ENCODE measurements around the gene ZMIZ1.

Gene ZMIZ1

DNA sequence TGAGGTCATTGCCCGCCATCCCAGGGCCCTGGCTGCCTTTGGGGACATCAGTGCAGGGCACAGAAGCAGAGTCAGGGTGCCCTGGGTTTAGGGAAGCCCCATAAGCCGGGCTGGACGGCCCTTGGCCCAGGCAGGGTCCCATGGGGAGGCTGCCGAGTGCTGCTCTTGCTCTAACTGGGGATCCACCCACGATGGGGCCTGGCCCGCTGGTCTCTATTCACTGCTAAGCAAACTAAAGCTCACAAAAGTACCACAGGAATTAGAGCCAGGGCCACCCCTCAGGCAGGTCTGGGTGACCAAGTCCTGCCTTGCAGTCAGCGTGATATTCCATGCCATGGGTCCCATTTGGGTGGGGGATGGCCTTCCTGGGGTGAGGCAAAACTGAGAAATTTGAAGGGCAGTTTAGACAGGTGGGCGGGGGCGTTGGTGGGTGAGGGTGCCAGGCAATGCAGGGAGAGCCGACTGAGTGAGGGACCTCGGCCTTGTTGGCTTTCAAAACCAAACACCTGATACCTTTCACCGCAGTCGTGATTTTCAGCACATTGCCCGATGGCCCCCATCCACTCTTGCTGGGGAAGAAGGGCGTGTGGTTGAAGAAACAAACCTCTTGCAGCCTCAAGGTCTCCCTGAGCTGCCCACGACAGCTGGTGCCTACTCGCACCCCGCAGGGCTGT lies 185.7 kb downstream of the ZMIZ1 start:
- DNase-seq: no peak

DNA sequence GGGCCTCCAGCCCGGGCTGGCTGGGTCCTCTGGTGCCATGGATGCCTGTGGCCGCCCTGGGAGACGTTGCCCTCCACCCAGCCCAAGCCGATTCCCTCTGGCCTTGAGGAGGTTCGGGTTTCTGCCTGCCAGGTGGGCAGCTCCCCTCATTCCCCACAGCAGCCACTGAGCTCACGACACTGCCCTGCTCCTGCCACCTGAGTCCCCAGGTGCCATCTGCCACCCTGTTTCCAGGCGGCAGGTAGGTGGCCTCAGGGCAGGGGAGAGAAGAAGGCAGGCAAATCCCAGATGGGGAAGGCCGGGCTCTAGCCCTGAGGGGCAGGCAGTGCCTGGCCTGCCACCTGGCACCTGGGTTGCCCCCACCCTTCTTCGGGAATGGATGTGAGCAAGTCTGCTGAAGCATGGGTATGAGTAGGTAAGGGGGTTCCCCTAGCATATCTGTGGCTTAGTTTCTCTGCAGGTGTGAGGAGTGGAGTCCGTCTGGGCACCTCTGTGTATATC lies 186.3 kb downstream of the ZMIZ1 start:
- DNase-seq: no peak

DNA sequence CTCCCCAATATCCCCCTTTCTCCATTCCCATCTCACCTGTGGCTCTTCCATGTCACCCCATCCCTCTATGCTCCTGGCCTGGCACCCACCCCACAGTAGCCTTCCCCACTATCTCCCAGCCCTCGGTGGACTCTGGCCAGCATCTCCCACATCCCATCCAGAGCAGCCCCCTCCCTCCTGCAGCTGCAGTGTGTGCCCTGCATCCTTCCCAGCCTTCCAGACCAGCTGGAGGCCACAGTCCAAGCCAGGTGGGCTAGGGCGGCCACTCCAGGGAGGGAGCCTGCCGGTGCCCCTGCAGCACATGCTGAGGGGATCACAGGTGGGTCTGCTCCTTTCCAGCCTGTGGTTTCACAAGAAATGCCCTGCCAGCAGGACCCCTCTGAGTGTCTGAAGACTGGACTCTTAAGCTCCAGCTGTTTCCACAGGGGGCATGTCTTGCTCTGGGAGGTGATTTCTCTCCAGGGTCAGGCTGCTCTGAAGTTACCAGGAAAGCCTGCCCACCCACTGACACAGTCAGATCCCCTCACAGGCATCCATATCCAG lies 187.6 kb downstream of the ZMIZ1 start:
- no peak for DNase-seq

DNA sequence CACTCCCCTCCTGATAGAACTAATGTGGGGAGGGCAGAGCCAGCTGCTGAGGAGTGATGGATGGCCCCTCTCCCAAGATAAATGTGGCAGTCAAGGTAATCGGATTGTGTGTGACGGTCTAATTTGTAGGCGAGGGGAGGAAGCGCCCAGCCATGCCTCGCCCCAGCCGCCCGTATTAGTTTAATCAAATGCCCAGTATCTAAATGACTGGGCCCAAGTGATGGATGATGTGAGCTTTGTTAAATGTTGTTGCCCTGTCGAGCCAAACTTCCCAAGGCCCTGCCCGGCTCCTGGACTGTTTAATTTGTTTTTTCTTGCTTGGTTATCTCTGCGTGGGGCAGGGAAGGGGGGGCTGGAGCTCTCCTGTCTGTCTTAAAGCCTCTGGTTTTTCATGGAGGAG lies 190.1 kb downstream of the ZMIZ1 start:
- DNase-seq: no peak

DNA sequence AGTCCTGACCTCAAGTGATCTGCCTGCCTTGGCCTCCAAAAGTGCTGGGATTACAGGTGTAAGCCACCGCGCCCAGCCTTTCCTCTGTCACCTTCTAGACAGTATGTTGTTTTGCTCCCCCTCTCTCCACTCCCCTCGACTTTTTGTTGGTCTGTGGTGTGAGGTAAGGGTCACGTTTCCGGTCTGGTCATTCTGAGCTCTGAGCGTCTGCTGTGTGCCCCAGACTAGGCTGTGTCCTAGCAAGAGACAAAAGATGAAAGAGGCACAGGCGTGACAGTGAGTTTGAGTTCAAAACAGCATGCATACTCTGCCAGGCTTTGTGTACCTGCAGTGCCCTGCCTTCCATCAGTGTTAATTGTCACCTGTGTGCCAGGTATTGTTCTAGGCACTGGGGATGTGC lies 191.1 kb downstream of the ZMIZ1 start:
- DNase-seq: no peak

DNA sequence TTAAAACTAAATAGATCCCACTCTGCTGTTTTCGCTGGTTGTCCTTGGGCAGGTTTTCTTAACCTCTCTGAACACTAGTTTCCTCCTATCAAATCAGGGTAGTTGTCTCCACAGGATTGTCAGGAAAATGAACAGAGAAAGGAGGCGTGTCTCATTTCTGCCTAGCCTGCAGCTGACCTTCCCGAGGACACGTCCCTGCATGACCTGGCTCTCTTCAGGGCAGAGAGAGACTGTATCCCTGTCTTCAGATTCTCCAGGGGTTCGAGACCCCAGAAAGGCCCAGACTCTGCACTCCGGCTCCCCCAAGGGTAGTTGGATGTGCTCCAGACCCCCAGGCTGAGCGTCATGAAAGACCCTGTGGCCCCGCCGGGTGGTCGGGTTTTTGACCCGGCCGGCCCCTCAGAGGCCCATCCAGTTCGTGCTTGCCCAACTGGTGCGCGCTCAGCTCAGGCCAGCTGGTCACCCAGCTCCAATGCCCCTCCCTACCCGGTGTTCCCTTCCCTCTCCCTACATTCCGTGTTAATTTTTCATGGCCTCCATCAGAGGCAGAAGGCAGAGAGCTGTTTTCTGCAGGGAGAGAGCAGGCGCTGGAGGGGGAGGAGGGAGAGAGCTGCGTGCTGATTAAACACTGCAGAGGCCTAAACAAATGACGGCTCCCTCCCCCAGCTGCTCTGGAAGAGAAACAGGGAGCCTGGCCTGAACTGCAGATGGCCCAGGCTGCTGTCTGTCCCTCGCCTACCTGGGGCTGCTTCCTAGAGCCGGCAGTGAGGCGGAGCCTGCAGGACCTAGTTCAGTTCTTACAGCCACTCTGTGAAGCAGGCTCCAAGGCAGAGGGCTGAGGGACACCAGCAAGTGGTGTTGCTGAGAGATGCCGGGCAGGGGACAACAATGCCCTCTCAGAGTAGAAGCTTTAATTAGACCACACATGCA lies 192.3 kb downstream of the ZMIZ1 start:
- peak; percentile 61 for DNase-seq

DNA sequence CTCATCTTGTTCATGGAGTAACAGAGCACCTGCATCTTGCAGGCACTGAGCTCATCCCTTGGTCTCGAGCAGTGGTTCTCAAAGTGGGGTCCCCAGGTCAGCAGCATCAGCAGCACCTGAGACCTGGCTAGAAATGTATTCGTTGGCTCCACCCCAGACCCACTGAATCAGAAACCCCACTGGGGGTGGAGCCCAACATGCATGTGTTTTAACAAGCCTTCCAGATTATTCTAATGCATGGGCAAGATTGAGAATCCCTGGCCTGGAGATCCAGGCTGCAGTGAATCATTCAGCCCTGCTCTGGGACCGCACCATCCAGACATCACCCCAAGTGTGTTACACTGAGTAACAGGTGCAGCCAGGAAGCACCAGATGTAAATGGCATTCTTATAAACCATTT lies 193.4 kb downstream of the ZMIZ1 start:
- no peak for DNase-seq

DNA sequence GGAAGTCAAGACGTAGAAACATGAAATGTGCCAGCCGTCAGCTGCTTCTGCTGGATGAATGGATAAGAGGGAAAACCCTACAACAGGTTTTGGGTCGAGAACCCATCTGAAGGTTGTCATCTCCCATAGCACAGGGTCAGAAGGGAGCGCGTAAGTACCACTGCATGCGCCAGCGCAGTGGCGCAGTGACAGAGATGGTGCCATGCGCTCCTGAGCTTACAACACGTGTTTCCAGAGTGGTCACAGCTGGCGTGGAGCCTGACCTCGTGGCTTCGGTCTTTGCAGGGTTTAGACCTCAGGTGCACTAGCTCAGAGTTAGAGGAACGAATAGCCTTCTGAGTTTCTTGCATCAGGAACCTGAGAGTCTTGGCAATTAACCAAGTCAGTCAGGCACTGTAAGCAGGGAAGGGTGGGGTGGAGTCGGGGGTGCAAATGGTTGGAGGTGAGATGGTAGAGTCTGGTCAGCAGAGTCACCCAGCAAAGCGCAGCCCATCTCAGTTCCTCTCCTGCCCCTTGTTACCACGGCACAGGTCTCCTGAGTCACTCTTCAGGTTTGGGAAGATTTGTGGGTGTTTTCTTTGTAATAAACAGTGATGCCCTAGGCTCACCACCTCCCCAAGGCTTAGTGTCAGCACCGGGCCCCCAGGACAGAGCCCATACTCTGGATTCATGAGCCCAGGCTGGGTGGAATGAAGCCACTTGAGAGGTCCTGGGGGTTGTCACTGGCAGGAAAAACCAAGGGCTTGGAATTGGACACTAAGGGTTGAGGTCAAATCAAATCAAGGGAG lies 194.4 kb downstream of the ZMIZ1 start:
- no peak for DNase-seq

DNA sequence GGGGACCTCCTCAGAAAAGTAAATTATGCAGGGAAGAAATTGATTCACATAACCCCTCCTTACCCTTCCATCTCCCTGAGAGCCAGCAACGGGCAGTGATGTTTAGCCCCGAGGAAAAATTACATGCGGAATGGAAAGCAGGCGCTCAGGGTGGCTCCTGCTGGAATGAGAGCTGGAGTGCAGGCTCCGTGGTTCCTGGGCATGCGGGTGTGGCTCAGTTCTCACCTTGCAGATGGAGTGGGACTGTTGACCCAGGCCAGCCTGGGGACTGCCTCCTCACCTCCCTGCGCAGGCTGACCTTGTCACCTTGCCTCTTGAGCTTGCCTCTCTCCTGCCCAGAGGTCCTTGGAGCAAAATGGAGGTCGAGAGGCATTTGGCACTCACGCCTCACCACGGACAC lies 195.2 kb downstream of the ZMIZ1 start:
- no peak for DNase-seq

DNA sequence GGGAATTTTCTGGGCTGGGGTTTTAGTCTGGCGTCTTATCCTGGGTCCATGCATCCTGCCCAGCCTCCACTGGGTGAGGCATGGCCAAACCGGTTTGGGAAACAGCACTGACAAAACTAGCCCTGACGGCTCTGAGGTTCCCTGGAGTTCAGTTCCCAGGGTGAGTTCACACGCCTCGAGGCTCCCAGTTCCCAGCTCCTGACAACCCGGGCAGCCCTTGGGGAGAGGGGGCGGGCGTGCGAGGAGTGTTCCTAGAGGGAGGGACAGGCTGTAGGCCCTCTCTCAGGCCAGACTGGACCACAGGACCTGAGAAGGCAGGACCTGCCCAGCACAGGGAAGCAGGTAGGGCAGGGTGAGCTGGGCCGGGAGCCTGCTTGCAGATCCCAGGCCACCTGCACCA lies 196.2 kb downstream of the ZMIZ1 start:
- no peak for DNase-seq

DNA sequence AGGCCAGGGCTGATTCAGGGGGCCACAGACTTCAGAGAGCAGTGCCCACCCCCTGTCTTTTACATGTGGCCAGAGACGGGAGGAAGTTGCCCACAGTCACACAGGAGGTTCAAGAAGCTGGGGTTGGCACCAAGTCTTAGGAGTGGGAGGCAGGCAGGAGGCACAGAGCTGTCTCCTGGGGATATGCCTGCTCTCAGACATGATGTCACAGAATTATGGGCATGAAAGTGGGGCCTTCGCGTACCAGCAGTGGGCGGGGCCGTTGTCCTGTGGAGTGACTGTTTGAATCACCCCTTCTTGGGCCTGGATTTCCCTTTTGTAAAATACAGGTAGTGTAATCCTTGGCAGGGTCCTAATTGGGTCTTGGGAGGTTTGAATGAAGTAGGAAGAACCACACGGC lies 197.3 kb downstream of the ZMIZ1 start:
- DNase-seq: no peak

DNA sequence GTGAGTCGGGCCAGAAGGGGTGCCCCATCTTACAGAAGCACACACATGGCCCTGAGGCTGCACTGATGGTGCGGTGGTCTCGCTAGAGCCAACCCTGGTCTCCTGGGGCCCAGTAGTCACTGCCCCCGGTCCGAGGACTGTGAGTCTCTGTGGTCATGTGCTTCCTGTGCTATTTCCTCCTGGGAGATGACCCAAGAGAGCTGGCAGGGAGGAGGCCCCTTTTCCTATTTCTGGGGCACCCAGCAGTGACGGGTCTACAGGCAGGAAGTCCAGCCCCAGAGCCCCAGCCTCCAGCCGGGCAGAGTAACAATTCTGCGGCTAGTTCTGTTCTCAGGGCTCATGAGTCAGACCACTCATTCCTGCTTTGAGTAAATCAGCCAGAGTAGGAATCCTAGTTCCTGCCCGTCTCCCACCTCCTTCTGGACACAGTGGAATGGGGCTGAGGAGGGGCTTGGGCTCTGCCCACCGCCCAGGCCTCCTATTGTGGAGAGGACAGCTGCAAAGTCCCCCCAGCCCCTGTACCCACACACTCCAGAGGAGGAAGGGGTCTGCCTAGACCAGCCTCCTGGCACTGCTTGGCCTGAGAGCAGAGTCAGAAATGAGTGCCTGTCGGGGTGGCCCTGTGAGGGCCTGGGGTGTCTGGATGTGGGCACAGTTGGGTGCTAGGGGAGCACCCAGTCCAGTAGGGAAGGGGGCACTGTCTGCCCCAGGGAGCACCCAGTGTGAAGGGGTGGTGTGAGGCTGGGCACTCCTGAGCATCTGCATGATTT lies 198.0 kb downstream of the ZMIZ1 start:
- DNase-seq: no peak

DNA sequence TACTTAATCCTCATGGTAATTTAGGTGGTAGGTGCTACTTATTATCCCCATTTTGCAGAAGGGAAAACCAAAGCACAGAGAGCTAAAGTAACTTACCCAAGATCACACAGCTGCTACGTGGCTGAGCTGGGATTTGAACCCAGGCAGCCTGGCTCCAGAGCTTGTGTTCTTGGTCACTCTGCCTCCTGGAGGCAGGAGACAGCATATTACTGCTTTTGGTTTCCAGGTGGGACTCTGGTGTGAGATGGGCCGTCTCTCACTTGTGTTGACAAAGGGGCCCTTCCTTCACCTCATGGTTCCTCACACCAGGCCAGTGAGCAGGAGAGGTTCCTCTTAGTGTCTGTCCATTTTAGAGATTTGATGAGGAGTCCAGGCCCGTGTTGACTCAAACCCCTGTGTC lies 198.7 kb downstream of the ZMIZ1 start:
- no peak for DNase-seq

DNA sequence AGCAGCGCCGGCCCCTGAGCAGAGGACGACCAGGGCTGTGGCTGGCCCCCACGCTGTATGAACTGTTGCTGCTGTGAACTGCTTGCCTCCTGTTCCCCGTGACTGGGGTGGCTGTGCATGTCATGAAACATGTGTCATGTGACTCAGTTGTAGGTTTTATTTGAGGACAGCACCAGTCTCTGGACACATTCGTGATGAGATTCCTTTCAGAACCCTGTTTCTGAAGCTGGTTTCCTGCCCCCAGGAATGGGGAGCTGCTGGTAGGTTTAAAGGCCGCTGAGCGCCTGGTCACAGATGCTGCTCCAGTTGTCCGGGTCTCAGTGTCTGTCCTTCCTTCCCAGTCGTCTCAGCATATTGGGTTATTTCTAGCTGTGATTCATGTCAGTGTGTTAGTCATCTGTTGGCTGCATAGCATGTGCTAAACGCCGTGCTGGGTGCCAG lies 199.4 kb downstream of the ZMIZ1 start:
- DNase-seq: no peak

DNA sequence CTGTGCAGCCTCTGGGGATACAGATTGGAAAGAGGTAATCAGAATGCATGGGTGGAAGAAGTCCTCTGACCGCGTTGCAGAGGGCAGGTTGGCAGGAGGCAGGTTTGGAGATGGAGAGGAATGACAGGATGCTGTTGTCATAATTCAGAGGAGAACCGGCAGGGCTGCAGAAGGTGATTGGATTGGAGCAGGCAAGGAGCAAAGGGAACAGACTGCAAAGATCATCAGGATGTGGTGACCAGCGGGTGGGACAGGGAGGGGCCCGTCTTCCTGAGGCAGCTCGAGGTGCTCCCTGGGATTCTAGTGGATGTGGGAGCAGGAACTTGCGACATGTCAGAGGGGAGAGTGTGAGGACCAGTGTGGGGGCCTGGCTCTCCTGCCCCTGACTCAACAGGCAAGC lies 200.0 kb downstream of the ZMIZ1 start:
- no peak for DNase-seq

DNA sequence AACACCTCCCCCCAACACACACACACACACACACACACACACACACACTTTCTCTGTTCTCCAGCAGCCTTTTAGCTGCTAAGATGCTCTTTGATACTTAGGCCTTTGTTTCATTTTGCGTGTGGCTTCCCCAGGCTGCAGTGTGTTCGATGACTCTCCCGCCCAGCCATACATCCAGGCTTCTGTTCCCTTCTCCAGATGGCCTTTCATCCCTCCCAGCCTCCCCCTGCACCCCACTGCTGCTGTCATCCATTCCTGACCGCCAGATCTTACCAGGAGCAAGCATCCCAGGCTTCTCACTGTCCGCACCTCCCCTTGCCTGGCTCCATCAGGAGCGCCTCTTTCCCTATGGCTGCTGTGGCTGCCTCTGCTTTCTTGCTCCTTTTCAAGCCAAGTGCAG lies 200.7 kb downstream of the ZMIZ1 start:
- DNase-seq: no peak

DNA sequence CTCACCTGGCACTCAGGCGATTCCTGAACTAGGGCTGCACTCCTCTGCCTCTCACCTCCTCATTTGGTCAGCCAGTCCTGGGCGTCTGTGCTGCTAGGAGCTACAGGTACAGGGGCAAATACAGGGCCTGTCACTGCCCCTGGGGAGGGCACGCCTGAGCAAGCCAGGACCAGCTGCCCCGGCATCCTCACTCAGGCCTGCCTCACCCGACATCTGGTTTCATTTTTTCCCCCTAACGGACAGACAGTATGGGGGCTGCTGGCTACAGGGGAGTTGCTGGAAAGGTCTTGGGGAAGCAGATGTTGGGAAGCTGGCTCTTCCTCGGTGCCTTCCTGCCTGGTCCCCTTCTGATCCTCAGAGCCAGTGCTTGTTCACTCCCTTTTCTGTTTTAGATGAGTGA lies 201.2 kb downstream of the ZMIZ1 start:
- no peak for DNase-seq

DNA sequence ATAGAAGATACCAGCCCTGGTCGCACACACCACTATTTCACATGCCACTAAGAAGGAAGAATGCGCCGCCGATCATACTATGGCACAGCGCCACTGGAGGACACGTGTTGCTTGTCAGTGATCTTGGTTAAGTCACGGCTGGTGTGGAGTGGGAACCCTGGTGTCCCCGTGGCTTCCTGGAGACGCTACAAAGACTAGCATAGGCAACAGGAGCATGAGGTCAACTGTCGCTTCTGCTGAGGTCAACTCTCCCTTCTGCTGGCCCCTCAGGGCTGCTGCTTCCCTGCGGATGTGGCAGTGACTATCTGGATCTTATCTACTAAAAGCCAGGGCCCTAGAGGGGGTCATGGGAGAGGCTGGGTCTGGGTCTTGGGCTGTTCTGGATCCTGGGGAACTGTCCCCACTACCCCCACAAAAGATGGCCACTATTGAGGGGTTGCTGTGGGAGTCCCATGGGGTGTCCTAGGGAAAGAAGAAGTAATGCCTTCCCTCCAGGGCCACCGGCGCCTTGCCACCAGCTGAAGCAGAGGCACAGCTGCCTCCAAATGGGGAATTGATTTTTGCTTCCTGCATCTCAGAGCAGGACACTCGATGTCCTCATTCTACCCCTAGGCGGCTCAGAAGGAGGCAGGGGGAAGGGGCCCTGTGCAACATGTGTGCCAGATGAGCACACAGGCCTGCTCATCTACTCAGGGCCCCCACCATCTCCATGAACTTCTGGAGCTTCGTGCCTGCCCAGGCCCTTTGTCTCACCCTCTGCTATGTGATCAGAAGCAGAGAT lies 201.9 kb downstream of the ZMIZ1 start:
- DNase-seq: no peak

DNA sequence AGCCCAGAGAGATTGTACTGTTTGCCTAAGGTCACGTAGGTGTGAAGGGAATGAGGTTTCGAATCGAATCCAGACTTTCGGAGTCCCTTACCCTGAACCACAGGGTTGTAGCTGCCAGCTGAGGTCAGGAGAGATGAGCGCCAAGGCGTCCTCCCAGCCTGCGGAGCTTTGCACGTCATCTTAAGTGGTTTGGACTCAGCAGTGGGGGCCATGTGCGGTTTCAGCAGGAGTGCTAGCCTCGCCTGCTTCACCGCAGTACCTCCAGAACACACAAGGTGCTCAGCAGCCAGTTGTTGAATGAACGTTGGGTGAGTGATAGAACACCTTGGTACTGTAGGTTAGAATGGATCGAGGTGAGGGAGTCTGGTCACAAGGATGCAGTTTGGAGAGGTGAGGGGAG lies 203.6 kb downstream of the ZMIZ1 start:
- DNase-seq: no peak

DNA sequence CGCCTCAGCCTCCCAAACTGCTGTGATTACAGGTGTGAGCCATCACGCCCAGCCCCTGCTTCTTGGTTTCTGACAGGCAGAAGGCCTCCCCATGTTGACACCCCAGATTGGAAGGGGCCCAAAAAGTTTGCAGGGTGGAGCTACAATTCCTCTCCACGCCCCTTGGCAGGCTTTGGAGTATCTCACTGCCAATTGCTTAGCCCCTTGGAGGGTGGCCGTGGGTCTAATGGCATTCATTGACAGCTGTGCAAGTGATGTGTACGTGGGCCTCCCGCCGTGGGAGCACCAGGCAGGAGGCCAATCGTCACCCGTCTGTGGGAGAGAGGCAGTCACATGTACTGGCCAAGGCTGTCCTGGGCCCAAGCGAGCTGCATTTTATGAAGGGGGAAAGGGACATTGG lies 204.8 kb downstream of the ZMIZ1 start:
- no peak for DNase-seq
